ENCODE data around the gene PBX3. TPM values are rescaled to one million over a fixed set of nuclear protein-coding genes. Genes with fewer than 3 reads are reported as not detected.

Gene PBX3
- total and polyA plus RNA-seq, 10 of the 15 experiments (the other 5 are each of a cell fraction or from before 2014, with no cell fraction given): 6.7 to 146 (median 22.2) TPM

DNA sequence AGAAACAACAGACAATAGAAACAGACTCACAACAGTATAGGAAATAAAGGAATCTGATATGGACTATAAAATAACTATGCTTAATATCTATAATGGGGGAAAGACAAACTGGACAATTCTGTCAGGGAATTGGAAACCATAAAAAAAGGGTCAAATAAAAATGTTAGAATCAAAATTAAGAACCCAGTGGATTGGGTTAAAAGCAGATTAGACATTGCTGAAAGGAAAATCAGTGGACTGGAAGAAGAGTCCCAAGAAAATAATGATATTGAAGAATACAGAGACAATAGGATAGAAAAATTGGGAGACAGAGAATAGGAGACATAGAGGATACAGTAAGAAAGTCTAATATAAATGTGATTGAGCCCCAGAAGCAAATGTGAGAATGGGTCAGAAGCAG is 199.2 kb downstream of the PBX3 start:
- Histone ChIP-seq H2AFZ (ENCODE audit: control insufficient read depth, low read depth, low read length) (no peak overlapping the region), H3K4me2 (ENCODE audit: control insufficient read depth, insufficient read depth) (no peak overlapping the region), H3K4me1 (ENCODE audit: control insufficient read depth, insufficient read depth, low read length) (no peaks in the 10 kb centered on the region), H3K36me3 (ENCODE audit: control insufficient read depth in 2 of 2, insufficient read depth in 2 of 2, low read length in 1 of 2) (peaks cover 3 to 8% of the 10 kb centered on the region in 2 experiments; a peak in 3 of 4 replicates), H3K79me2 (ENCODE audit: control insufficient read depth, insufficient read depth, low read length) (no peaks in the 10 kb centered on the region), H3K27ac (ENCODE audit: control insufficient read depth, insufficient read depth) (no peak overlapping the region), H4K20me1 (ENCODE audit: control insufficient read depth, insufficient read depth) (no peaks in the 10 kb centered on the region), H3K9ac (ENCODE audit: control insufficient read depth, insufficient read depth, low read length) (no peak overlapping the region), H3K4me3 (no peak overlapping the region), H3K27me3 (replicated peaks in 1 of 2; ENCODE audit: control insufficient read depth in 2 of 2, insufficient read depth in 2 of 2, low read length in 1 of 2) (no peaks in the 10 kb centered on the region), H3K9me3 (replicated peaks; ENCODE audit: control insufficient read depth, insufficient read depth, low read length) (peaks cover 2% of the 10 kb centered on the region; the same call in 1 of the 3 replicates)
- in situ Hi-C loops (cut with MboI): no loop called here
- no TSS peak for BruUV-seq (replicated peaks)
- intact Hi-C loops (cut with micrococcal nuclease; ENCODE audit: unreplicated experiment): no loop called here
- DNase-seq (ENCODE audit: low read depth, low spot score): no peak
- CTCF ChIA-PET: no interaction called here
- POLR2A ChIA-PET: no interaction called here
- FAIRE-seq: no peak
- no peak for TF ChIP-seq ZZZ3 (IDR thresholded peaks at IDR 0.05; ENCODE audit: control insufficient read depth, insufficient read length, low read depth)
- TF ChIP-seq, protein P1, sequence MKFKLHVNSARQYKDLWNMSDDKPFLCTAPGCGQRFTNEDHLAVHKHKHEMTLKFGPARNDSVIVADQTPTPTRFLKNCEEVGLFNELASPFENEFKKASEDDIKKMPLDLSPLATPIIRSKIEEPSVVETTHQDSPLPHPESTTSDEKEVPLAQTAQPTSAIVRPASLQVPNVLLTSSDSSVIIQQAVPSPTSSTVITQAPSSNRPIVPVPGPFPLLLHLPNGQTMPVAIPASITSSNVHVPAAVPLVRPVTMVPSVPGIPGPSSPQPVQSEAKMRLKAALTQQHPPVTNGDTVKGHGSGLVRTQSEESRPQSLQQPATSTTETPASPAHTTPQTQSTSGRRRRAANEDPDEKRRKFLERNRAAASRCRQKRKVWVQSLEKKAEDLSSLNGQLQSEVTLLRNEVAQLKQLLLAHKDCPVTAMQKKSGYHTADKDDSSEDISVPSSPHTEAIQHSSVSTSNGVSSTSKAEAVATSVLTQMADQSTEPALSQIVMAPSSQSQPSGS (IDR thresholded peaks at IDR 0.05; ENCODE audit: low read length): no peak
- no peak for TF ChIP-seq EED (IDR thresholded peaks at IDR 0.05; ENCODE audit: low read depth)
- TF ChIP-seq, protein P2, sequence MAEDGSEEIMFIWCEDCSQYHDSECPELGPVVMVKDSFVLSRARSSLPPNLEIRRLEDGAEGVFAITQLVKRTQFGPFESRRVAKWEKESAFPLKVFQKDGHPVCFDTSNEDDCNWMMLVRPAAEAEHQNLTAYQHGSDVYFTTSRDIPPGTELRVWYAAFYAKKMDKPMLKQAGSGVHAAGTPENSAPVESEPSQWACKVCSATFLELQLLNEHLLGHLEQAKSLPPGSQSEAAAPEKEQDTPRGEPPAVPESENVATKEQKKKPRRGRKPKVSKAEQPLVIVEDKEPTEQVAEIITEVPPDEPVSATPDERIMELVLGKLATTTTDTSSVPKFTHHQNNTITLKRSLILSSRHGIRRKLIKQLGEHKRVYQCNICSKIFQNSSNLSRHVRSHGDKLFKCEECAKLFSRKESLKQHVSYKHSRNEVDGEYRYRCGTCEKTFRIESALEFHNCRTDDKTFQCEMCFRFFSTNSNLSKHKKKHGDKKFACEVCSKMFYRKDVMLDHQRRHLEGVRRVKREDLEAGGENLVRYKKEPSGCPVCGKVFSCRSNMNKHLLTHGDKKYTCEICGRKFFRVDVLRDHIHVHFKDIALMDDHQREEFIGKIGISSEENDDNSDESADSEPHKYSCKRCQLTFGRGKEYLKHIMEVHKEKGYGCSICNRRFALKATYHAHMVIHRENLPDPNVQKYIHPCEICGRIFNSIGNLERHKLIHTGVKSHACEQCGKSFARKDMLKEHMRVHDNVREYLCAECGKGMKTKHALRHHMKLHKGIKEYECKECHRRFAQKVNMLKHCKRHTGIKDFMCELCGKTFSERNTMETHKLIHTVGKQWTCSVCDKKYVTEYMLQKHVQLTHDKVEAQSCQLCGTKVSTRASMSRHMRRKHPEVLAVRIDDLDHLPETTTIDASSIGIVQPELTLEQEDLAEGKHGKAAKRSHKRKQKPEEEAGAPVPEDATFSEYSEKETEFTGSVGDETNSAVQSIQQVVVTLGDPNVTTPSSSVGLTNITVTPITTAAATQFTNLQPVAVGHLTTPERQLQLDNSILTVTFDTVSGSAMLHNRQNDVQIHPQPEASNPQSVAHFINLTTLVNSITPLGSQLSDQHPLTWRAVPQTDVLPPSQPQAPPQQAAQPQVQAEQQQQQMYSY (CRISPR knock-in tag; IDR thresholded peaks at IDR 0.05): no peak
- no peak for TF ChIP-seq POU2F2 (IDR thresholded peaks at IDR 0.05; ENCODE audit: borderline replicate concordance, low read depth, low read length)
- TF ChIP-seq, protein P3, sequence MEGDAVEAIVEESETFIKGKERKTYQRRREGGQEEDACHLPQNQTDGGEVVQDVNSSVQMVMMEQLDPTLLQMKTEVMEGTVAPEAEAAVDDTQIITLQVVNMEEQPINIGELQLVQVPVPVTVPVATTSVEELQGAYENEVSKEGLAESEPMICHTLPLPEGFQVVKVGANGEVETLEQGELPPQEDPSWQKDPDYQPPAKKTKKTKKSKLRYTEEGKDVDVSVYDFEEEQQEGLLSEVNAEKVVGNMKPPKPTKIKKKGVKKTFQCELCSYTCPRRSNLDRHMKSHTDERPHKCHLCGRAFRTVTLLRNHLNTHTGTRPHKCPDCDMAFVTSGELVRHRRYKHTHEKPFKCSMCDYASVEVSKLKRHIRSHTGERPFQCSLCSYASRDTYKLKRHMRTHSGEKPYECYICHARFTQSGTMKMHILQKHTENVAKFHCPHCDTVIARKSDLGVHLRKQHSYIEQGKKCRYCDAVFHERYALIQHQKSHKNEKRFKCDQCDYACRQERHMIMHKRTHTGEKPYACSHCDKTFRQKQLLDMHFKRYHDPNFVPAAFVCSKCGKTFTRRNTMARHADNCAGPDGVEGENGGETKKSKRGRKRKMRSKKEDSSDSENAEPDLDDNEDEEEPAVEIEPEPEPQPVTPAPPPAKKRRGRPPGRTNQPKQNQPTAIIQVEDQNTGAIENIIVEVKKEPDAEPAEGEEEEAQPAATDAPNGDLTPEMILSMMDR (IDR thresholded peaks at IDR 0.05 in 2 of 3, conservative IDR thresholded peaks at IDR 0.05 in 1 of 3; ENCODE audit: control insufficient read depth in 2 of 3, extremely low read depth in 1 of 3, insufficient read depth in 1 of 3, low read depth in 3 of 3, low read length in 3 of 3): no peak
- TF ChIP-seq, protein P4, sequence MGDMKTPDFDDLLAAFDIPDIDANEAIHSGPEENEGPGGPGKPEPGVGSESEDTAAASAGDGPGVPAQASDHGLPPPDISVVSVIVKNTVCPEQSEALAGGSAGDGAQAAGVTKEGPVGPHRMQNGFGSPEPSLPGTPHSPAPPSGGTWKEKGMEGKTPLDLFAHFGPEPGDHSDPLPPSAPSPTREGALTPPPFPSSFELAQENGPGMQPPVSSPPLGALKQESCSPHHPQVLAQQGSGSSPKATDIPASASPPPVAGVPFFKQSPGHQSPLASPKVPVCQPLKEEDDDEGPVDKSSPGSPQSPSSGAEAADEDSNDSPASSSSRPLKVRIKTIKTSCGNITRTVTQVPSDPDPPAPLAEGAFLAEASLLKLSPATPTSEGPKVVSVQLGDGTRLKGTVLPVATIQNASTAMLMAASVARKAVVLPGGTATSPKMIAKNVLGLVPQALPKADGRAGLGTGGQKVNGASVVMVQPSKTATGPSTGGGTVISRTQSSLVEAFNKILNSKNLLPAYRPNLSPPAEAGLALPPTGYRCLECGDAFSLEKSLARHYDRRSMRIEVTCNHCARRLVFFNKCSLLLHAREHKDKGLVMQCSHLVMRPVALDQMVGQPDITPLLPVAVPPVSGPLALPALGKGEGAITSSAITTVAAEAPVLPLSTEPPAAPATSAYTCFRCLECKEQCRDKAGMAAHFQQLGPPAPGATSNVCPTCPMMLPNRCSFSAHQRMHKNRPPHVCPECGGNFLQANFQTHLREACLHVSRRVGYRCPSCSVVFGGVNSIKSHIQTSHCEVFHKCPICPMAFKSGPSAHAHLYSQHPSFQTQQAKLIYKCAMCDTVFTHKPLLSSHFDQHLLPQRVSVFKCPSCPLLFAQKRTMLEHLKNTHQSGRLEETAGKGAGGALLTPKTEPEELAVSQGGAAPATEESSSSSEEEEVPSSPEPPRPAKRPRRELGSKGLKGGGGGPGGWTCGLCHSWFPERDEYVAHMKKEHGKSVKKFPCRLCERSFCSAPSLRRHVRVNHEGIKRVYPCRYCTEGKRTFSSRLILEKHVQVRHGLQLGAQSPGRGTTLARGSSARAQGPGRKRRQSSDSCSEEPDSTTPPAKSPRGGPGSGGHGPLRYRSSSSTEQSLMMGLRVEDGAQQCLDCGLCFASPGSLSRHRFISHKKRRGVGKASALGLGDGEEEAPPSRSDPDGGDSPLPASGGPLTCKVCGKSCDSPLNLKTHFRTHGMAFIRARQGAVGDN (IDR thresholded peaks at IDR 0.05): no peak
- no peak for TF ChIP-seq STAT3 (IDR thresholded peaks at IDR 0.05; ENCODE audit: low read depth, low read length)
- no peak for TF ChIP-seq SPI1 (IDR thresholded peaks at IDR 0.05; ENCODE audit: borderline replicate concordance, insufficient read depth, low read depth, low read length)
- no peak for TF ChIP-seq RCOR1 (conservative IDR thresholded peaks at IDR 0.05; ENCODE audit: low read depth, low read length)
- no peak for TF ChIP-seq KLF5 (IDR thresholded peaks at IDR 0.05; ENCODE audit: partially characterized antibody)
- ATAC-seq: no peak
- RAD21 ChIA-PET (ENCODE audit: unreplicated experiment): no interaction called here
- SMC1A ChIA-PET (ENCODE audit: uncharacterized antibody, unreplicated experiment): no interaction called here
